Prostate gland (tissue), 2 donors: ENCODE results near the gene SAFB.

Experiments used
- POLR2AphosphoS5 ChIP-seq: sonication (generic); formaldehyde crosslinking; IDR thresholded peaks from one replicate; pipeline ENCODE4 v1.6.1; 2017; ENCODE audit warnings: antibody characterized with exemption
- TF ChIP-seq, protein P1 (sequence below), 4 experiments: fragments of 200-600 bp in 2 of 4; fragments of 450-650 bp in 2 of 4; sonication (generic) in 2 of 4; IDR thresholded peaks; 1 replicate in 3 of 4; 2 replicates in 1 of 4; pipeline ENCODE4 v1.5.1; 2016 to 2019; ENCODE audit warnings: antibody characterized with exemption in 4 of 4, mild to moderate bottlenecking in 2 of 4, moderate library complexity in 2 of 4

DNA sequence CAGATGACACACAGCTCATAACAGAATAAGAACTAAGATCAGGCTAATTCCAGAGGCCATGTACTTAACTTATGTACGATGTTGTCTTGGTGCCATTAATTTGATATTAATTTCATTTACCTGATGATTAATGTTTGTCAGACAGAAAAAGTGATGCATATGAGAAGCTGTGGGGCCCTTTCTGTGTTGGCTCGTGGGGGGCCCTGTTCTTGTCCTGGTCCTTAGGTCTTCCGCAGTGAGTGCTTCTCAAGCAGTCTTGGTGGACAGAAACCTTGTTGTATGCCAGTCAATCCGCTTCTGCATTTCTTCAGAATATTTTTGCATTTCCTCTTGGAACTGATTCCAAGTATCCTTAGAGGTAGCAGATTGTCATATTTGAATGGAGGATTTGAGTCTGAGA, 20.2 kb downstream of the SAFB start:
- TF ChIP-seq, protein P1, sequence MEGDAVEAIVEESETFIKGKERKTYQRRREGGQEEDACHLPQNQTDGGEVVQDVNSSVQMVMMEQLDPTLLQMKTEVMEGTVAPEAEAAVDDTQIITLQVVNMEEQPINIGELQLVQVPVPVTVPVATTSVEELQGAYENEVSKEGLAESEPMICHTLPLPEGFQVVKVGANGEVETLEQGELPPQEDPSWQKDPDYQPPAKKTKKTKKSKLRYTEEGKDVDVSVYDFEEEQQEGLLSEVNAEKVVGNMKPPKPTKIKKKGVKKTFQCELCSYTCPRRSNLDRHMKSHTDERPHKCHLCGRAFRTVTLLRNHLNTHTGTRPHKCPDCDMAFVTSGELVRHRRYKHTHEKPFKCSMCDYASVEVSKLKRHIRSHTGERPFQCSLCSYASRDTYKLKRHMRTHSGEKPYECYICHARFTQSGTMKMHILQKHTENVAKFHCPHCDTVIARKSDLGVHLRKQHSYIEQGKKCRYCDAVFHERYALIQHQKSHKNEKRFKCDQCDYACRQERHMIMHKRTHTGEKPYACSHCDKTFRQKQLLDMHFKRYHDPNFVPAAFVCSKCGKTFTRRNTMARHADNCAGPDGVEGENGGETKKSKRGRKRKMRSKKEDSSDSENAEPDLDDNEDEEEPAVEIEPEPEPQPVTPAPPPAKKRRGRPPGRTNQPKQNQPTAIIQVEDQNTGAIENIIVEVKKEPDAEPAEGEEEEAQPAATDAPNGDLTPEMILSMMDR (IDR thresholded peaks at IDR 0.05), result no peak
- no peak for TF ChIP-seq POLR2AphosphoS5
